ENCODE data around the gene APIP. TPM values are rescaled to one million over a fixed set of nuclear protein-coding genes. Genes with fewer than 3 reads are reported as not detected.

Gene APIP
- total RNA-seq, 2 experiments from 2014 or later, result 23.9 to 30.0 TPM

GRCh38 chr11:34839969-34840368 is 76.2 kb downstream of the APIP start:
- no peak for ATAC-seq
- Mint-ChIP-seq H3K4me3 (no peak overlapping the region), H3K36me3 (no peaks in the 10 kb centered on the region), H3K27ac (no peak overlapping the region), H3K9me3 (ENCODE audit: low read depth) (no peaks in the 10 kb centered on the region), H3K4me1 (no peaks in the 10 kb centered on the region), H3K27me3 (peaks cover 26% of the 10 kb centered on the region)
- CTCF ChIA-PET, result interaction anchor here (0.9 to 2.2 kb wide), 2 partner anchors 552 to 554 kb away, joined by 3 to 7 read pairs; no protein-coding TSS in a partner anchor
- DNase-seq, result no peak

DNA sequence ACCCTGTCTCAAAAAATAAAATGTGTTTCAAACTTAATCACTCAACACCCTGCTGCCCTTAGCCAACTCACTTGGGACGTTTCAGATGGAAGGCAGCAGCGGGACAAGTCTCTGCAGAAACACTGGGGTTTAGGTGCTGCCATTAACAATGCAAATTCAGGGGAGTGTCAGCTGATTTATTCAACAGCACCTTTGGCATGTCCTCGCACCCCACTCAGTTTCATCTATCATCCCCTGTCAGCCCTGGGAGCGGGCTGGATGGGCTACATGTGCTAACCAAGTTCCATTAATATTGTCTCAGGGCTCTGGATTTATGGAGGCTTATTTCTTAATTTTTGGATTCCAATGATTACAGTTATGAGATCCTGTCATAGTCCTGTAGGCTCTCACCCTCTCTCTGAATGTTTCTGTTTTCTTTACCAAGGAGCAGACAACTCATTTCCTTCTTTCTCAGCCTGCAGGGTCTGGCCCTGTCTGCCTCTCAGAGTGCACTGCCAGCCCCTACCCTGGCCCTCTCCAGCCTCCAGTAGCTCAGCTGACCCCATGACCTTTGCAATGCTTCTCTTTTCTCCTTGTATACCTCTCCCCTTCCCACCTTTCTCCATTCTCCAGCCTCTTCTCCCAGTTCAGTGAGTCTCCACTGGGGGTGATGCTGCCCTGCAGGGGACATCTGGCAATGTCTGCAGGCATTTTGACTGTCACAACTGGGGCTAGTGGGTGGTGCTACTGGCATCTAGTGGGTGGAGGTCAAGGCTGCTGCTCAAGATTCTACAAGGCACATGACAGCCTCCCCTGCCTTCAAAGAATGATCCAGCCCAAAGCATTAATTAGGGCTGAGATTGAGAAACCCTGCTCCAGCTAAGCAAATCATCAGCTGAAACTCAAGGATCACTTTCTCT is 79.0 kb downstream of the APIP start:
- ATAC-seq (no peak), DNase-seq (no peak)
- H3K27me3 Mint-ChIP-seq, result peaks cover 20% of the 10 kb centered on the region
- no peak overlapping the region for H3K27ac Mint-ChIP-seq
- H3K4me1 Mint-ChIP-seq, result no peaks in the 10 kb centered on the region
- no peak overlapping the region for H3K4me3 Mint-ChIP-seq
- CTCF ChIA-PET, result no interaction called here
- H3K9me3 Mint-ChIP-seq (ENCODE audit: low read depth), result no peaks in the 10 kb centered on the region
- H3K36me3 Mint-ChIP-seq, result no peaks in the 10 kb centered on the region

GRCh38 chr11:34833602-34834001 is 82.6 kb downstream of the APIP start:
- H3K36me3 Mint-ChIP-seq, result no peaks in the 10 kb centered on the region
- peaks cover 25% of the 10 kb centered on the region for H3K27me3 Mint-ChIP-seq
- ATAC-seq, result no peak
- DNase-seq, result no peak
- H3K4me3 Mint-ChIP-seq, result no peak overlapping the region
- CTCF ChIA-PET, result interaction anchor here (1.0 kb wide), 1 partner anchor 655 kb away, joined by 3 read pairs; no protein-coding TSS in a partner anchor
- H3K4me1 Mint-ChIP-seq, result no peaks in the 10 kb centered on the region
- H3K27ac Mint-ChIP-seq, result no peak overlapping the region
- no peaks in the 10 kb centered on the region for H3K9me3 Mint-ChIP-seq (ENCODE audit: low read depth)

Small RNAs within 50 kb of the gene (microRNA-seq; reads per million reads assigned to microRNA genes)
- gene MIR1343, result not detected

Other genes with a start within 250 kb of the APIP start
- gene PDHX, start 239 bp upstream of the APIP start, total RNA-seq, result 10 to 100 TPM; 27.9 to 34.0 TPM
- 100 to 1,000 TPM; 212 to 294 TPM for gene CD44, start 222.8 kb upstream of the APIP start, total RNA-seq

All from activated CD8-positive, alpha-beta memory T cell treated with anti-CD3 and anti-CD28 coated beads, Interleukin-2, amount 10 ng/mL, durations not matched to agents 7 days and 5 days (primary cell).